ENCODE data around the gene RIPOR3.
"Not testable (repeated sequence)": the region's sequence is repeated elsewhere in the genome, so short reads cannot be mapped to it uniquely, and the experiment has no call there.

RIPOR3 gene

DNA sequence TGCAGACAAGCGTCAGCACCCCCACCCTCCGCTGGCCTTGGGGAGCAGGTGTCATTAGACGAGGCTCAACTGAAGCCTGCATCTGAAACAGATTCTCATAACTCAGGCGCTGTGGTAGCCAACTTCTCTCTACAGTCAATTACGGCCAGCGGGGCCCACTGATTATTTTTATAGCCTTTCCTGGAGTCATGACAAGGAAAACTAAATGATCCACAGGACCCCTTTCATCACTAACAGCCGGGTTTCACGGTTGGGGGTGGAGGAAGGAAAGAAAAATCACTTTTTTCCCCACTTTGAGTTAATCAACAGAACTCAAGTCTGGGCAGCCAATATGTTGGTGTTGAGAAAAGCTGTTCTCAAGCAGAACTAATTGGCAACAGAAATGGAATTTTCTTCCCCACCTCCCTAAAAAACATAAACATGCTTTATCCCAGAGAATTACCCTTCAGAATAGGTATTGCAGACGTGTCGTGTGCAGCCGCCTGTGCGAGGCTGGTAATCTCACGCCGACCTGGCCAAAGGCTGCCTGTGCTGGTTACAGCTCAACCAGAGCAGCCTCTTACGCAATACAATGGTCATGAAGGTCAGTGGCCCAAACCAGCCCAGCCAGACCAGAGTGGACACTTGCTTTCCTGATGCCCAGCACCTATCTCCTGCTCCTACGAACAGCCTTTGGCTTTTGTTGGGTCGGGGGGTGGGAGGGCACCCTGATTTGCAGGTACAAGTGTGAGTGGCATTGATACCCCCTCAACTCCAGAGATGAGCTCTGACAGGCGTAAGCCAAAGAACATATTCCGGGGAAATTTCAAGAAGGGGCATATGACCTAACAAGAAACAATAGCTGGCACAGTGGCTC lies 11.0 kb downstream of the RIPOR3 start:
- DNase-seq (ENCODE audit: low spot score) = no peak

DNA sequence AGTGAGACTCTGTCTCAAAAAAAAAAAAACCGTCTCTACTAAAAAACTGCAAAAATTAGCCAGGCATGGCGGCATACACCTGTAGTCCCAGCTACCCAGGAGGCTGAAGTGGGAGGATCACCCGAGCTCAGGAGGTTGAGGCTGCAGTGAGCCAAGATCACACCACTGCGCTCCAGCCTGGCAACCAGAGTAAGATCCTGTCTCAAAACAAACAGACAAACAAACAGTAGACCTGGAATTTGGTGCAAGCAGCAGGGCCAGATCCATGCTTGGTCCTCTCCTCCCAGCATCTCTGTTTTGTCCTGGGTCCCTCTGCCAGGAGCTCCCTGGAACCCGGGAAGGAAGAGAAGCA lies 11.6 kb downstream of the RIPOR3 start:
- DNase-seq (ENCODE audit: low spot score) = no peak

DNA sequence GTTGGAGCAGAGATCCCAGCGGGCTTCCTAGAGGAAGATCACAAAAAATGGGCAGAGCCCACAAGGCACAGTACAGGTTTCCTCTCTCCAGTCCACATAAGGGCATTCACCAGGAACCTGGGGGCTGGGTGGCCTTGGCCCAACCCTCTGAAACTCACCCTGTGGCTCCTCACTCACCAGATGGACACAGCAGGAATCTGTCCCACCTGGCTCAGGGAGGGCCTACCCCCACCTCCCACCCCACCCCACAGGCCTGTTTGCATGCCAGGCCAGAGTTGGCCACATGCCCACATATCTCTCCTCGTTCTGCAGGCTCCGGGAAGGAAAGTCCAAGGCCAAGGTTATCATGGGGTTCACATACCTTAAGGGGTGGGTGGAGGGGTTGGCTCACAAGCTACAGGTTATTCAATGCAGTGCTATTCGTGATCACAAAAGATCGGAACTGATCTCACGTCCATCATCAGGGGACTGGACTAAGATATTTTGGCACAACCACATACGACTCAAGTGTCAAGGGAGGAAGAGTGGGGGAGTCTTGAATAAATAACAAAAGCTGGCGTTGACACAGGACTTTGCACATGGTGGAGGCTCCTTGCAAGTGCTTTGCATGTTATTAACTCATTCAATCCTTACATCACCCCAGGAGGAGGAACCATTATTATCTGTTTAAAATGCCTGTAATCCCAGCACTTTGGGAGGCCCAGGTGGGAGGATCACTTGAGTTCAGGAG lies 13.0 kb downstream of the RIPOR3 start:
- no peak for DNase-seq (ENCODE audit: low spot score)

DNA sequence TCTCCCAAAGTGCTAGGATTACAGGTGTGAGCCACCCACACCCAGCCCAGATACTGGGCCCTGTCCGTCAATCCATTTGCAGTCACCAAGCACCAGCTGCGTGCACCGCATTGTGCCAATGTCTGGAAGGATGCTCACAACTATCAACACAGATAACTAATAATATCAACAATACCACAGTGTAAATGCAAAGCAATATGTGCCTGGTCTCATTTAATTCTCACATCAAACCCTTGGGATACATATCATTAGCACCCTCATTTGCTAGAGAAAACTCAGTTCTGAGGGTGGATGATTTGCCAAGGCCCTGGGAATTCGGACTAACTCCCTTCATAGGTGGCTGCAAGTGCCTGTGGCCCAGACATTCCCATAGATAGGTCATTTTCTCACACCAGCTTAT lies 14.5 kb downstream of the RIPOR3 start:
- DNase-seq (ENCODE audit: low spot score) = no peak

DNA sequence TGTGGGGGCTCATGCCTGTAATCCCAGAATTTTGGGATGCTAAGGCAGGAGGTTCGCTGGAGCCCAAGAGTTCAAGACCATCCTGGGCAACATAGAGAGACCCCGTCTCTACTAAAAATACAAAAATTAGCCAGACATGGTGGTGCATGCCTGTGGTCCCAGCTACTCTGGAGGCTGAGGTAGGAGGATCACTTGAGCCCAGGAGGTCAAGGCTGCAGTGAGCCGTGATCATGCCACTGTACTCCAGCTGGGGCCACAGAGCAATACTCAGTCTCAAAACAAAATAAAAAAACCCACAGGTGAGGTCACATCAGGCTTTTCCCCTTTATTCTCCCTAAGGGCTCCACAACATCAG lies 15.0 kb downstream of the RIPOR3 start:
- DNase-seq (ENCODE audit: low spot score) = not testable (repeated sequence)

DNA sequence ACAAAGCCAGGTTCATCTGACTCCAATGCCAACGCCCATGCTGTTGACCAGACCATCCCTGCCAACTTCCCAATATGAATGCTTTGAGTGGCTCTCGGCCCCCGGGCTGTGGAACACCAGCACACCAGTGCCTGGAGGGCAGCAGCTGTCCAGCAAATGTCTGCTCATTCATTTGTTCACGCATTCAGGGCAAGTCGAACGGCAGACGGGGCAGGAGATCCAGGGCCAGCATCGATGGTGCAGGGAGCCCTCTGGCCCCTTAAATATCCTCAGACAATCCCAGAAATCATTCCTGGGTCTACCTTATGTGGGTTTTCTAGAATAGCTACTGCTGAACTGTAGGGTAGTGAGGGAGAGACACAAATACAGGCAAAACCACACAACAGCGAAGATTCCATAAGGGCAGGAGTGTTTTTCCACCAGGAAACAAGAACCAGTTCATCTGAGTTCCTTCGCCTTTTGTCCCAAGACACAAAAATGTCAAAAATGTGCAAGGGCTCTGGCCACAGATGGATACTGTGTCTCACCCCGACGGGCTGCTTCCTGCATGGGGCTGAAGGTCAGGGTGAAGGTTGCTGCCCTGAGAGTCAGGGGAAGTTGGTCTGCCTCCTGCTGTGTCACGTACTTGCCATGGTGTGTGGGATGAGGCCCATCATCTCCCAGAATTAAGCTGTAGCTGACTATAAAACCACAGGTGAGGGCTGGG lies 15.5 kb downstream of the RIPOR3 start:
- DNase-seq (ENCODE audit: low spot score) = no peak

DNA sequence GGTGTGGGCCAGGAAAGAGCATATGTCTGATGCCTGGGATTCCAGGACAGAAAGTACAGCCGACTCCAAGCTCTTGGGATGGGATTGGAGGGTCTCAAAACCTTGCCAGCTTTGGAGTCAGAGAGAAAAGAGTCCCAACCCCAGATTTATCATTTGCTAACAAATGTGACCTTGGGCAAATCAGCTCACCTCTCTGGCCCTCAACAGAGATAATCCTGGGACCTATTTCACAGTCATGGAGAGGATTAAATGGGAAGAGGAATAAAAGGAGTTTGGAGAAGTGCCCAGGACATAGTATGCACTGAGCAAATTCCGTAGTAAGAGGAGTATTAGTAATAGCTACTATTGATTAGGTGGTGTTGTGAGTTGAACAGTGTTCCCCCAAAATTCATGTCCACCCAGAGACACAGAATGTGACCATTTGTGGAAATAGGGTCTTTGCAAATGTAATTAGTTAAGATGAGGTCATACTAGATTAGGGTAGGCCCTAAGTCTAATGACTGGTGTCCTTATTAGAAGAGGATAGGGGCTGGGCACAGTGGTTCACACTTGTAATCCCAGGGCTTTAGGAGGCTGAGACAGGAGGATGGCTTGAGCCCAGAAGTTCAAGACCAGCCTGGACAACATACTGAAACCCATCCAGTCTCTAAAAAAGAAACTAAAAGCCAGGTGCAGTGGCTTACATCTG lies 17.1 kb downstream of the RIPOR3 start:
- no peak for DNase-seq (ENCODE audit: low spot score)

DNA sequence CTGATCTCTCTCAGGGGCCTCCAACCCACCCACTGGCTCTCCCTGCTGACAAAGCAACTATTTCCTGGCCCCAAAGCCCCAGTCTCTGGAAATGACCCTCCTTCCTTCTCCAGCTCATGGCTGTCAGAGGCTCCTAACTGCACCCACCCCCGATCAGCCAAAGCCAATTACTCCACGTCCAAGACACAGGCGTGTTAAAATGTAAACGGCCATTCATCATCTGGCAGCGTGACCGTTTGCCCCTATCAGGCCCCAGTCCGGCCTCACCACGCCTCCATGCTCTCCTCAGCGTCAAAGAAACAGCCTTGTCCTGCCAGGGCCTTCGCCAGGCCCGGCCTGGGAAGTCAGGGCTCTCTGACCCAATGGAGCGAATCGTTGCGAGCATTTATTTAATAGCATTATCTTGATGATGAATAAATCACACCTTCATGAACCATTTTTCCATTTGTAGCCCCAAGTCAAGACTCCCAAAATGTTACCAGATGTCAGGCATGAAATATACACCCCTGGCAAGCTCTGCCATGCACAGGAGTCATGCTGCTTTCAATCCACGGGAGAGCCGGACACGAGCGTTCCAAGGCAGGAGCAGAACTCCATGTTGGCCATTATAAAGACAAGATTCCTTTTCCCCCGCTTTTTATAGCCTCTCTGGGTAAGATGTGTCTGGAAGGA lies 17.7 kb downstream of the RIPOR3 start:
- no peak for DNase-seq (ENCODE audit: low spot score)

DNA sequence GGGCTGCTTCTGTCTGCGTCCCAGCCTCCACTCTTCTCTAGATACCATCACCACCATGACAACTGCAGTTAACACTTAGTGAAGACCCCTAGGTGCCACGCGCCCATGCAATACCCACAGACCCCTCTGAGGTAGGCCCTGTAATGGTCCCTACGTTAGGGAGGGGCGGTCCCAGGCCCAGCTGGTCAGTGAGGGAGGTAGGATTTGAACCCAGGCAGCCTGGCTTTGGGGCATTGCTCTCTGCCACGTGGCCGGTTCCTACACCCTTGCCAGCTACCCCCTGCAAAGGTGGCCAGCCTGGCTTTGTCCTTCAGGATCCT lies 18.2 kb downstream of the RIPOR3 start:
- no peak for DNase-seq (ENCODE audit: low spot score)

DNA sequence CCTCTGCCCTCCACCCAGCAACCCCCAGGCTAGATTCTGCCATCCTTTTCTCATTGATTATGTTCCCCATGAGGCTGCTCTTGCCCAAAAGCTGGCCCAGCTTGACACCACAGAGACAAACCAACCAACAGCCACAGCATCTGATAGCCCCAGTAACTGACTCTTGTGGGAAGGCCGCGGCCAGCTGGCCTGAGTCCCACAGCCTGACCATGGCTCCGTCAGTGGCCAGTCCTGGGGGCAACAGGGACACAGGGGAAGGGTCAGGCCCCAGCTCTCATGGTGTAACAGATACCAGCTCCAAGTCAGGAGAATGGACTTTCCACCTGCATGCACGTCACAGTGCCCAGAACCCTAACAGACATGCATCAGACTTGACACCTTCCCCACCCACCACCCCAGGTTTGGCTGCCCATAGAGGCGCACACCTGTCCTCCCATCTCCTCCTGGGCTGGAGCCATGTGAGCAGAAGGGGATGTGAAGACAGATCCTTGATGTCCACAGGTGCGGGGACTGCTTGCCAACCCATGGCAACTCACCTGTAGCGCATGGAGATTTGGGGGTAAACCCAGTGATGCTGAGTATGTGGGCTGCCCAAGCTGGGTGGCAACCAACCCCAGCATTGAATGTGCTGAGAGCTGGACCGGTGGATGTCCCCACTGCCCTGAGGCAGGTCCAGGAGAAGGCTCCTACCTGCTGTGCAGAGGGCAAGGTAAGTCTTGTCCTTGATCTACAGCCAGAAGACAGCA lies 18.8 kb downstream of the RIPOR3 start:
- DNase-seq (ENCODE audit: low spot score) = no peak

DNA sequence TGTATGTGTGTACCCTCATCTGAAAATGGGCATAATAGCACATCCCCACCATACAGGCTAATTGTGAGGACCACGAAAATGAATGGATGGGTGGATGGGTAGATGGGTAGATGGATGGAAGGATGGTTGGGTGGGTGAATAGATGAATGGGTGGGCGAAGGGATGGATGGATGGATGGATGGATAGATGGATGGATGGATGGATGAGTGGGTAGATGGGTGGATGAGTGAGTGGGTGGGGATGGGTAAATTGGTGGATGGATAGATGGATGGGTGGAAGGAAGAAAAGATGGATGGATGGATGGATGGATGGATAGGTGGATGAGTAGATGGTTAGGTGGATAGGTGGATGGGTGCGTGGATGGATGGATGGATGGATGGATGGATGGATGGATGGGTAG lies 19.7 kb downstream of the RIPOR3 start:
- DNase-seq (ENCODE audit: low spot score) = no peak

DNA sequence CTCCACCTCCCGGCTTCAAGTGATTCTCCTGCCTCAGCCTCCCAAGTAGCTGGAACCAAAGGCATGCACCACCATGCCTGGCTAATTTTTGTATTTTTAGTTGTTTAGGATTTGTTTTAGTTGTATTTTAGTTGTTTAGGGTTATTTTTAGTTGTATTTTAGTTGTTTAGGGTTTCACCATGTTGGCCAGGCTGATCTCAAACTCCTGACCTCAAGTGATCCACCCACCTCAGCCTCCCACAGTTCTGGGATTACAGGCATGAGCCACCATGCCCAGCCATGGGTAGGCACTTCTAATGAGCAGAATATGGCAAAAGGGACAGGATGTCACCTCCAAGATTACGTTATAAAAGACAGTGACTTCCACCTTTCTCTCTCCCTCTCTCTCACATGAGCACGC lies 20.3 kb downstream of the RIPOR3 start:
- not testable (repeated sequence) for DNase-seq (ENCODE audit: low spot score)

DNA sequence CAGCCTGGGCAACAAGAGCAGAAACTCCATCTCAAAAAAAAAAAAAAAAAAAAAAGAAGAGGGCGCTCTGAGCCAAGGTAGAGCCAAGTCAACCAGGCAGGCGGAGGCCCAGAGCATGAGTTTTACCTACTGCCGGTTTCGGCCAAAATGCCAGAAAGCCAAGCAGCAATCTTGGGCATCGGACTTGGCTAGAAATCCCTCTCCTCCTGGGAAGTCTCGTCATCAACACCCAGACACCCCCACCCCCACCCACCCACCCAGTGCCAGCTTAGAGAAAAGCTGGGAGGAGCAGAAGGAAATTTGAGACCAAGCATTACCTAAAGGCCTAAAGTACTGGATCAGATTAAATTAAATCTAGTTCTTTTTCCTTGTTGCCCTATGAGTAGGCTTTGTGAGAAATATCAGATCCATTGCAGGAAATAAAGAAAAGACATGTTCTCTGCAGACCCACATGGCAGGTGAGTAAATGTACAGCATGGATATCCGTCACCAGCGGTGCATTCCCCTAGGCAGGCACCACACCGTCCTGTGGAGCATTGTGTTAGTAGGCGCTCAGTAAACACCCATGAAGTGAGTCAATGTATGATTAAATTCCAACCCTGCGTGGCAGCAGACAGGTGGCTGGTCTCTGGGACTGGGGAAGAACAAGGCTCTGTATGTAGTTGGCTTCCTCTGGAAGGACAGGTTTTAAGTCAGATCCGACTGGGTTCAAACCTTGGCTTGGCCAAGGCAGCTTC lies 21.0 kb downstream of the RIPOR3 start:
- no peak for DNase-seq (ENCODE audit: low spot score)

DNA sequence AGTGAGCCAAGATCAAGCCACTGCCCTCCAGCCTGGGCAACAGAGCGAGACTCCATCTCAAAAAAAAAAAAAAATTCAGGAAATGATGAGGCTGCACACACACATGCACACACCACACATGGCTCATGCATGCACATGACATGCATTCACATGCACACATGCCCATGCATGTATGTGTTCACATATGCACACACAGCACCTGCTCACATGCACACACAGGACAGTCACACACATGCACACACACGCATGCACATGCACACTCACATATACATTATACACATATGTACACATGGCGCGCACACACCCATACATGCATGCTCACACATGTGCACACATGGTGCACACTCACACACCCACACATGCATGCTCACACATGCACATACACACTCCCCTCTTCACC lies 22.5 kb downstream of the RIPOR3 start:
- no peak for DNase-seq (ENCODE audit: low spot score)

DNA sequence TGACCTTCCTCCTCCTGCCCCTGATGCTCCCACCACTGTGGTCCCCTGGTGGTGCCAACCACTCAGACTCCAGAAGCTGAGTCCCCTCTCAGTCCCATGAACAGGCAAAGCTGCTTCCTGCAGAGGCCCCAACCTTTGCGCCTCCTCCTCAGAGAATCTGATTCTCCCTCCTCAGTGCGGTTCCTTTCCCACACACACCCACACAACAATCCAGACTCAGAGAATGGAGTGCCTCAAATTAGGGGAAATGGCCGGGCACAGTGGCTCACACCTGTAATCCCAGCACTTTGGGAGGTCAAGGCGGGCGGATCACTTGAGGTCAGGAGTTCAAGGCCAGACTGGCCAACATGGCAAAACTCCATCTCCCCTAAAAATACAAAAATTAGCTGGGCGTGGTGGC lies 23.0 kb downstream of the RIPOR3 start:
- no peak for DNase-seq (ENCODE audit: low spot score)

DNA sequence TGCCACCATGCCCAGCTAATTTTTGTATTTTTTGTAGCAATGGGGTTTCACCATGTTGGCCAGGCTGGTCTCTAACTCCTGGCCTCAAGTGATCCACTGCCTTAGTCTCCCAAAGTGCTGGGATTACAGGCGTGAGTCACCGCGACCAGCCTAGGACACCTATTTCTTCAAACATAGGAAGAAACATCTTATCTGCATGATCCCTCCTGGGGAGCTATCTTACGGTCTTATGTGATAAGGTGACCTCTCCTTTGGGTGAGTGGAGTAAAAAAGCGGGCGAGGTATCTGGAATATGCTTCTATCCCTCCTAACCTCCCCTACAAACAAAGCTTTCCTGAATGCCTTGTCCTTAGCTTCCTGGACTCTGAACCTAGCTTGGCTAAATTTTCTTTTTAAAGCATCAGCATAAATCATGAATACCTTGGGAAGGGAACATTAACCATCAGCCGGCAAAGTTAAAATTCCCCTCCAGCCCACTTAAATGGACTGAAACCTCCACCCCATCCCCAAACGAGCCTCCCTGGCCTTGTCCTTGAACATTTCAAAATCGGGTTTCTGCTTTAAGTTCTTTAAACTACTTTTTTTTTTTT lies 24.5 kb downstream of the RIPOR3 start:
- DNase-seq (ENCODE audit: low spot score) = no peak

DNA sequence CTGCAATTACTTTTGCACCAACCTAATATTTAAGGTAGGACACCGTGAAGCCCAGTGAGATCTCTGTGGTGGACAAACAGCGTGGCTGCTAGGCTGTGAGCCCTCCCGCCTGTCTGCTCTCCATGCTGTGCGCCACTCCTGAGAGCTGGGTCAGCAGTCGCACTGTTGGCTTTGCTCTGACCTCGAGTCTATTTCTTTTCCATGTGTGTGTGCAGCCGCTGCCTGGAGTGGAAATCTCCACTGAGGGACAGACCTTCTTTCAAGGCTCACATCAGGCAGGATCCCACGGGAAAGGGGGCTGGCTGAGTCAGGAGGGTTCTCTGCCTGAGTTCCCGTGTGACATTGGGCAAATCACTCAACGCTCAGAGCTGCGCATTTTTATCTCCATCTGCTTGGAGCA lies 27.1 kb downstream of the RIPOR3 start:
- no peak for DNase-seq (ENCODE audit: low spot score)

DNA sequence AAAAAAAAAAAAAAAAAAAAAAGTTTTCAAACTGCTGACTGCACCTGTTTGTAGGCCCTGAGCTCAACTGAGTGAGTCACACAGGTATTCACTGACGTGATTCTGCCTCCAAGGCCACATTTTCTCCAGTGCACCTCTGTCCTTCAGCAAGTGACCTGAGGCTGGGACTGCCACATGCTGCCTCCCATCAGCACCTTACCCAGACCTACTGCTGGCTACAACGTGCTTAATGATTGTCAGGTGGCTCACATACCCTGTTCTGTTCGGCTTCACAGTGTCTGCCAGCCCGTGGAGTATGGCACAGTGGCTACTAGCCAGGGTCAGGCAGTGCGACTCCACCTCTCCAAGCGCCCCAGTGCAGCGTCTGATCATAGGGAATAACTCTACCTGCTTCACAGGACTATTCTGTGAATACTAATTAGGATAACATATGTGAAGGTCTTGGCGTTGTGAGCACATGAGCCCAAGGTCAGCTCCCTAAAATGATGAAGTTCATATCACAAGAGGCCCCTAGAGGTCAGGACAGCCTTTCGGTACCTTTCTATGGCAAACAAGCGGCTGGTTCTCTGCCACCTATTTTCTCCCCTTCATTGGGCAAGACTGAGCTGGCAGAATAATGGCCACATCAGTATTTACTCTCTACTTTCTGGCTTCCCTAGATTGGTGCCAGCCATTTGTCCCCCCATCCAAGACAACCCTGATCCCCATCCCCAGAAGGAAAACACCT lies 28.1 kb downstream of the RIPOR3 start:
- no peak for DNase-seq (ENCODE audit: low spot score)

DNA sequence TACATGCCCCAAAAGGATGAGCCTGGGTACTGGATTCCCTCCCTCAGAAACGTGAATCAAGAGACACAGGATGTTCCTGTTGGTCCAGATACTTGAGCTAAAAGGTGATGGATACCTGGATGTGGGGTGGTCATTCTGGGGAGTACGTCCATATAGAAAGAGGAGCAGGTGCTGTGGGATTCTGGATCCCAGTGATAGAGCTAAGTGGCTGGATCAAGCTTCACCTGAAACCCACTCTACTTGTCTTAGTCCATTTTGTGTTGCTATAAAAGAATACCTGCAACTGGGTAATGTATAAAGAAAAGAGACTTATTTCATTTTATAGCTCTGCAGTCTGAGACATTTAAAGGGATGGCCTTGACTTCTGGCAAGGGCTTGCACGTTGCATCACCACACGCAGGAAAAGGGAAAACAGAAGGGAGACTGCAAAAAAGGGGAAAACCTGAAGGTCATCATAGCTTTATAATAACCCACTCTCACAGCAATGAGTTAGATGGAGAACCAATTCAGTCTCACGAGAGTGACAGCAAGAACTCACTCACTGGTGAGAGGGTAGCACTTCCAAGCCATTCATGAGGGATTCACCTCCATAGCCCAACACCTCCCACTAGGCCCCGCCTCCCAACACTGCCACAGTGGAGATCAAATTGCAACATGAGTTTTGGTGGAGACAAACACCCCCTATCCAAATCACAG lies 31.2 kb downstream of the RIPOR3 start:
- DNase-seq (ENCODE audit: low spot score) = no peak

Data from putamen (tissue), 1 donor.